ENCODE results near the gene ALK. TPM values are rescaled to one million over a fixed set of nuclear protein-coding genes. Genes with fewer than 3 reads are reported as not detected.

The ALK gene
- polyA plus RNA-seq, 1 of the 3 experiments (the other 2 are of a cell fraction): 0.30 TPM

DNA sequence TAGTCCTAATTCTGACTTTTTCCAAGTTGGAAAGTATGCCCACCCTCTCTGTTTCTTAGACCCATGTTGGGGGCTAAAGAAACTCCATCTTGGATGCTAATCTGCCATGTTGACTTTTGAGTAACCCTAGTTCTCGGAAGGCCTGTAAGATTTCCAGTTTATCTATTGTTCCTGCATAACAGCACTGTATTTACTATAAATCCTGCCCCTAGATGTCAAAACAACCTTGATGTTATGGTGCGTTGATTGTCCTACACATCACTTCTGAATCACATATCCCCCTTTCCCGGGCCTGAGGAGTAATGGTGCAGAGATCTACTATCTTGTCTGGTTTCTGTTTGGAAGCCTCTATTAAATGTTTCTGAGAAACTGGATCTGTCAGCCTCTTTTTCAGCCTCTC lies 116.7 kb downstream of the ALK start:
- H3K4me3 ChIP-seq (ENCODE audit: low read depth in 2 of 2, low read length in 1 of 2): no peak overlapping the region
- ChIA-PET POLR2A (no interaction called here), CTCF (interaction anchor here (1.0 to 1.3 kb wide), 2 partner anchors 12 to 82 kb away, joined by 3 read pairs; no protein-coding TSS in a partner anchor)
- no peak overlapping the region for H3K4me2 ChIP-seq
- no peak overlapping the region; a peak in 1 of 4 replicates for H3K27ac ChIP-seq (ENCODE audit: low read depth in 2 of 2, low read length in 1 of 2)
- no peaks in the 10 kb centered on the region for H3K9me2 ChIP-seq
- no peaks in the 10 kb centered on the region for H3K9me3 ChIP-seq
- peaks cover 0 to 31% of the 10 kb centered on the region in 2 experiments; a peak in 2 of 4 replicates for H3K4me1 ChIP-seq (ENCODE audit: control insufficient read depth in 1 of 2, insufficient read depth in 2 of 2, low read depth in 1 of 2, low read length in 1 of 2)
- 34% methylated on average over 3 of the region's 3 CpGs for WGBS (ENCODE audit: low lambda C conversion rate)
- DNase-seq: no peak
- TF ChIP-seq NRF1 (IDR thresholded peaks at IDR 0.05; ENCODE audit: low read depth, low read length) (no peak), FOXM1 (IDR thresholded peaks at IDR 0.05; ENCODE audit: low read depth) (no peak), JUND (IDR thresholded peaks at IDR 0.05) (no peak), FOSL2 (IDR thresholded peaks at IDR 0.05; ENCODE audit: borderline replicate concordance, low read depth) (no peak)
- H3K27me3 ChIP-seq (ENCODE audit: insufficient read depth): no peaks in the 10 kb centered on the region
- no peak overlapping the region for H2AFZ ChIP-seq (ENCODE audit: low read depth)
- no peaks in the 10 kb centered on the region for H4K20me1 ChIP-seq (ENCODE audit: insufficient read depth)
- H3F3A ChIP-seq (replicated peaks; ENCODE audit: insufficient read depth): no peaks in the 10 kb centered on the region
- H3K79me2 ChIP-seq (ENCODE audit: insufficient read depth): no peaks in the 10 kb centered on the region
- H3K36me3 ChIP-seq (replicated peaks in 1 of 2; ENCODE audit: control insufficient read depth in 1 of 2, insufficient read depth in 2 of 2, low read length in 1 of 2): peaks cover 0 to 3% of the 10 kb centered on the region in 2 experiments
- H3K9ac ChIP-seq: no peak overlapping the region

GRCh38 chr2:29803537-29803936 lies 117.8 kb downstream of the ALK start:
- WGBS (ENCODE audit: low lambda C conversion rate): 59% methylated on average over 4 of the region's 4 CpGs
- TF ChIP-seq TCF12 (IDR thresholded peaks at IDR 0.05): no peak
- no peak for TF ChIP-seq NRF1 (IDR thresholded peaks at IDR 0.05; ENCODE audit: low read depth, low read length)
- TF ChIP-seq GATA2 (CRISPR knock-in tag; IDR thresholded peaks at IDR 0.05): no peak
- TF ChIP-seq POLR2AphosphoS5 (IDR thresholded peaks at IDR 0.05; ENCODE audit: low read depth, low read length): no peak
- no peak for TF ChIP-seq ELF1 (IDR thresholded peaks at IDR 0.05)
- no peak for TF ChIP-seq SMC3 (IDR thresholded peaks at IDR 0.05; ENCODE audit: low read depth, low read length)
- TF ChIP-seq EZH2phosphoT487 (IDR thresholded peaks at IDR 0.05; ENCODE audit: borderline replicate concordance, low read depth): no peak
- TF ChIP-seq CTCF (IDR thresholded peaks at IDR 0.05): no peak
- no peak for TF ChIP-seq IRF3 (IDR thresholded peaks at IDR 0.05; ENCODE audit: low read depth, low read length)
- TF ChIP-seq TAF1 (IDR thresholded peaks at IDR 0.05; ENCODE audit: borderline replicate concordance, low read depth, low read length): no peak
- no peak for TF ChIP-seq GABPA (IDR thresholded peaks at IDR 0.05; ENCODE audit: low read depth)
- TF ChIP-seq, protein P1, sequence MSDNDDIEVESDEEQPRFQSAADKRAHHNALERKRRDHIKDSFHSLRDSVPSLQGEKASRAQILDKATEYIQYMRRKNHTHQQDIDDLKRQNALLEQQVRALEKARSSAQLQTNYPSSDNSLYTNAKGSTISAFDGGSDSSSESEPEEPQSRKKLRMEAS (IDR thresholded peaks at IDR 0.05; ENCODE audit: low read depth): no peak
- Histone ChIP-seq H3K4me2 (no peak overlapping the region), H4K20me1 (ENCODE audit: insufficient read depth) (no peaks in the 10 kb centered on the region), H3K27me3 (ENCODE audit: insufficient read depth) (no peaks in the 10 kb centered on the region), H3K27ac (ENCODE audit: low read depth in 2 of 2, low read length in 1 of 2) (peak overlapping the region in 1 of 2 experiments; percentile 28; a peak in 1 of 4 replicates), H3K79me2 (ENCODE audit: insufficient read depth) (no peaks in the 10 kb centered on the region), H3K36me3 (replicated peaks in 1 of 2; ENCODE audit: control insufficient read depth in 1 of 2, insufficient read depth in 2 of 2, low read length in 1 of 2) (no peaks in the 10 kb centered on the region), H3K4me1 (ENCODE audit: control insufficient read depth in 1 of 2, insufficient read depth in 2 of 2, low read depth in 1 of 2, low read length in 1 of 2) (peaks cover 0 to 25% of the 10 kb centered on the region in 2 experiments; a peak in 2 of 4 replicates), H3F3A (replicated peaks; ENCODE audit: insufficient read depth) (no peaks in the 10 kb centered on the region), H2AFZ (ENCODE audit: low read depth) (no peak overlapping the region), H3K9me2 (no peaks in the 10 kb centered on the region), H3K9ac (no peak overlapping the region), H3K9me3 (no peaks in the 10 kb centered on the region), H3K4me3 (ENCODE audit: low read depth in 2 of 2, low read length in 1 of 2) (no peak overlapping the region)
- ChIA-PET CTCF (interaction anchor here (1.0 to 1.4 kb wide), 3 partner anchors 12 to 494 kb away, joined by 3 read pairs; no protein-coding TSS in a partner anchor), POLR2A (no interaction called here)
- DNase-seq: no peak
